ENCODE data around the gene PSMC4.

DNA sequence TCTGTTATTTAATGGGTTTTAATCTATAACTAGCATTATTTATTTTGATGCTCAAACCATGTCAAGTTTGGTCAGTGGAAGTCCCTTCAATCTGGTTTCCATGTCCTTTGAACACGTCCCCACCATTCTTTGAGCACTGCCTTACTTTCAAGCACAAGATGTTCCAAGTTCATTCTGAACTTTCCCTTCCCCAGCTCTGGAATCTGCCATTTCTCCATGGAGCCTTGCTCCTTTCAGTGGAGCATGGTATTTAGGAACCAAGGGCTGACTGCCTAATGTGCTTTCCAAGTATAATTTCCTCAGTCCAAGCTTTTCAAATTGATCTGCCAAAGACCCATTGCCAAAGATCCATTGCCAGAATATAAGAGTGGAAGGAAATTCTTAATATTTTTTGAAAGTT lies 24.8 kb downstream of the PSMC4 start:
- TF ChIP-seq, protein P1, sequence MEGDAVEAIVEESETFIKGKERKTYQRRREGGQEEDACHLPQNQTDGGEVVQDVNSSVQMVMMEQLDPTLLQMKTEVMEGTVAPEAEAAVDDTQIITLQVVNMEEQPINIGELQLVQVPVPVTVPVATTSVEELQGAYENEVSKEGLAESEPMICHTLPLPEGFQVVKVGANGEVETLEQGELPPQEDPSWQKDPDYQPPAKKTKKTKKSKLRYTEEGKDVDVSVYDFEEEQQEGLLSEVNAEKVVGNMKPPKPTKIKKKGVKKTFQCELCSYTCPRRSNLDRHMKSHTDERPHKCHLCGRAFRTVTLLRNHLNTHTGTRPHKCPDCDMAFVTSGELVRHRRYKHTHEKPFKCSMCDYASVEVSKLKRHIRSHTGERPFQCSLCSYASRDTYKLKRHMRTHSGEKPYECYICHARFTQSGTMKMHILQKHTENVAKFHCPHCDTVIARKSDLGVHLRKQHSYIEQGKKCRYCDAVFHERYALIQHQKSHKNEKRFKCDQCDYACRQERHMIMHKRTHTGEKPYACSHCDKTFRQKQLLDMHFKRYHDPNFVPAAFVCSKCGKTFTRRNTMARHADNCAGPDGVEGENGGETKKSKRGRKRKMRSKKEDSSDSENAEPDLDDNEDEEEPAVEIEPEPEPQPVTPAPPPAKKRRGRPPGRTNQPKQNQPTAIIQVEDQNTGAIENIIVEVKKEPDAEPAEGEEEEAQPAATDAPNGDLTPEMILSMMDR (IDR thresholded peaks at IDR 0.05) = no peak
- TF ChIP-seq POLR2A (IDR thresholded peaks at IDR 0.05) = no peak

All from lower leg skin (tissue), 3 donors.